Measurements from ENCODE around the gene GALNT17.

GRCh38 chr7:71372991-71373390 lies 241.0 kb downstream of the GALNT17 start:
- TF ChIP-seq, protein P1, sequence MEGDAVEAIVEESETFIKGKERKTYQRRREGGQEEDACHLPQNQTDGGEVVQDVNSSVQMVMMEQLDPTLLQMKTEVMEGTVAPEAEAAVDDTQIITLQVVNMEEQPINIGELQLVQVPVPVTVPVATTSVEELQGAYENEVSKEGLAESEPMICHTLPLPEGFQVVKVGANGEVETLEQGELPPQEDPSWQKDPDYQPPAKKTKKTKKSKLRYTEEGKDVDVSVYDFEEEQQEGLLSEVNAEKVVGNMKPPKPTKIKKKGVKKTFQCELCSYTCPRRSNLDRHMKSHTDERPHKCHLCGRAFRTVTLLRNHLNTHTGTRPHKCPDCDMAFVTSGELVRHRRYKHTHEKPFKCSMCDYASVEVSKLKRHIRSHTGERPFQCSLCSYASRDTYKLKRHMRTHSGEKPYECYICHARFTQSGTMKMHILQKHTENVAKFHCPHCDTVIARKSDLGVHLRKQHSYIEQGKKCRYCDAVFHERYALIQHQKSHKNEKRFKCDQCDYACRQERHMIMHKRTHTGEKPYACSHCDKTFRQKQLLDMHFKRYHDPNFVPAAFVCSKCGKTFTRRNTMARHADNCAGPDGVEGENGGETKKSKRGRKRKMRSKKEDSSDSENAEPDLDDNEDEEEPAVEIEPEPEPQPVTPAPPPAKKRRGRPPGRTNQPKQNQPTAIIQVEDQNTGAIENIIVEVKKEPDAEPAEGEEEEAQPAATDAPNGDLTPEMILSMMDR (IDR thresholded peaks at IDR 0.05): no peak
- no peak for TF ChIP-seq POLR2AphosphoS5 (IDR thresholded peaks at IDR 0.05; ENCODE audit: low read depth, low read length)
- no peak for TF ChIP-seq TCF7L2 (IDR thresholded peaks at IDR 0.05; ENCODE audit: low read depth, low read length)
- TF ChIP-seq REST (IDR thresholded peaks at IDR 0.05; ENCODE audit: insufficient read depth in 1 of 2, low read depth in 2 of 2, low read length in 1 of 2): no peak
- TF ChIP-seq SIN3A (IDR thresholded peaks at IDR 0.05; ENCODE audit: borderline replicate concordance, insufficient read depth, low read depth, low read length): no peak
